GM18868 (cell line): ENCODE measurements around the gene PRRT4.

Experiments
- ATAC-seq: cut with Tn5 transposase; IDR thresholded peaks from one replicate; pipeline ENCODE4 v1.9.1; 2021; ENCODE audit warnings: mild to moderate bottlenecking, moderate library complexity; ENCODE audit not compliant: unreplicated experiment

PRRT4 gene

DNA sequence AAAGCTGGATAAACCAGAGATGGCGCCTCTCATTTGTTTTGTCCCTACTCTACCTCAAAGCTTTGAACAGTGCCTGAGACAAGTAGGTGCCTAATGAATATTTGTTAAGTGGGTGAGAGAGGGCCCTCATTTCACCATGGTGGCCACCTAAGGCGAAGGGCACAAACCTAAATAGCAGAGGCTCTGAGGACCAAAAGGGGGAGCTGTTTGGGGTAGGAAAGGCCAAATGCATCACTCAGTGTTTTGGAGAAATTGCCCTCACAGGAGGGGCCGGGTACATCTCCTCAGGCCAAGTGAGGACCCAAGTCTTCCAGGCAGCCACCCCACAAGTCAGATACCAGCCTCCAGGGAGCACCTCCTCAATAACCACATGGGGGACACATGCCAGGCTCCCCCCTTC is 34.3 kb upstream of the PRRT4 start:
- ATAC-seq, result no peak

DNA sequence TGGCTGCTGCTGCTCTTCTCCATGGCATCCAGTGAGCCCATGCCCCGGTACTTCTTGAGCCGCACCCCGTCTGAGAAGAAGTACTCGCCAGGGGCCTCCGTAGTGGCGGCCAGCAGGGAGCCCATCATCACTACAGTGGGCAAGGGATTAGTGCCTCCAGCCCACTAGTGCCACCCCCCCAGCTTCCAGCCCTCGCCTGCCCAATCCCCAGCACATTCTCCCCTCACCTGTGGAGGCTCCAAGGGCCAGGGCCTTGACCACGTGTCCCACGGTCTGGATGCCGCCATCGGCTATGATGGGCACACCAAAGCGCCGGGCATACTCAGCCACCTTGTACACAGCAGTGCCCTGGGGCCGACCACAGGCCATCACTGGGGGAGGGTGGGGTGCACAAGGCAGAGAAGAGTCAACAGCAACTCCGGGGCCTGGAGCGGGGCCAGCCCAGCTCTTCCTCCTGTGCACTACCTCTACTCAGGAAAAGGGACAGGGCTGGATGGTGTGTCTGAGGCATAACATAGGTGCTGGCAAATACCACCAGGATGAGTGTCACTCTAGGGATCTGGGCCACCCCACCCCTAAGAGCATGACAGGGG is 33.5 kb upstream of the PRRT4 start:
- ATAC-seq, result no peak

- ATAC-seq, result no peak
These were observed 32.2 kb upstream of the PRRT4 start for GRCh38 chr7:128393526-128394330.

DNA sequence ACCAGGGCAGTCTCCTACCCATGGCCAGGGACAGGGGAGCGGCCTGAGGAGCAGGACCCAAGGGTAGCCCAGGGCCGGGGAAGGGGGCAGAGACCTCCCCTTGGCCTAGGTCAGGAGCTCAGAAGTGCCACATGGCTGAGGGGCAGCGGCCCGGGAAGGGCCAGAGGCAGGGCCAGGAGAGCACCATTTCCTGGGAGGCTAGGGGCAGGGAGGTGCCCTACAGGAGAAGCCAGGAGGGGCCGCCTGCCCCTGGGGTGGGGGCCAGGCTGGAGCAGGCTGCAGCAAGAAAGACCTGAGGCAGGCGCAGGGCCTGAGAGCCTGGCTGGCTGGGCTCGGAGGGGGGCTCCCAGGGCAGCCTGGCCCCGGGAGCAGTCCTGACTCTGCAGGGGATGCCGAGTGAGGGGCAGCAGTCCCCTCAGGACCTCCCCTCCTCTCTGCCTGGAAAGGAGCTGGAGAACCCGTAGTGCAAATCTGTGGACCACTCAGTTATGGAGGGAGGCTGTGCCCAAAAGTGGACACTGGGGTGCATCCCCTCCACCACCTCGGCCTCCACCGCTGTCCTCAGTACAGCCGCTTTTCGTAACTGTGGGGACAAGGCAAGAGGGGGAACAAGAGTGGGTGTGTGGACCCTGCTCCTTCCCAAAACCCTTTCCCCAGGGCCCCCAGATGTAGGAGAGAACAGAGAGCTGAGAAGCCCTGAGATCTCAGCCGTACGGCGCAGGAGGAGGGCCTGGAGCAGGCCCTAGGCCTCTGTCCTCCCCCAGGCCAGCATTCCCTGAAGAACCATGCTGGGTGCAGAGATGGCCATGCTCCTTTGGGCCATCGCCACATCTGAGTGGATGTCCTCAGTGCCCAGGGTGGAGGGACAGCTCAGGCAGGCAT is 31.2 kb upstream of the PRRT4 start:
- ATAC-seq, result no peak

DNA sequence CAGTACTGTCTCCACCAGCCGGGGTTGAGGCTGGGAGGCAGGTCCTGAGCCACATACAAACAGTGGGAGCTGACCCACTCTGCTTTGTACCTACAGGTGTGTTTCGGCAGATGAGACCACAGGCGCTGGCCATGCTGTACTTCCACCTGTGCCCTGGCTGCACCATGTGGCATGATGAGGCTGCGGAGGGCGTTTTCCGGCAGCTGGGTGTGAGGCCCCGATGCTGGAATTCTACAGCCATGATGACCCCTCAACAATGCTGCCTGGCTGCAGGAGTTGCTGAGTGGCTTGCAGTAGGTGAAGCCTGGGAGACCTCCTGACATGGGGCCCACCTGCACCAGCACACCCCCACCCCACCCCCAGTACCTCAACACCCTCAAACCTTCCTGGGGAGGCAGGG is 30.3 kb upstream of the PRRT4 start:
- no peak for ATAC-seq

DNA sequence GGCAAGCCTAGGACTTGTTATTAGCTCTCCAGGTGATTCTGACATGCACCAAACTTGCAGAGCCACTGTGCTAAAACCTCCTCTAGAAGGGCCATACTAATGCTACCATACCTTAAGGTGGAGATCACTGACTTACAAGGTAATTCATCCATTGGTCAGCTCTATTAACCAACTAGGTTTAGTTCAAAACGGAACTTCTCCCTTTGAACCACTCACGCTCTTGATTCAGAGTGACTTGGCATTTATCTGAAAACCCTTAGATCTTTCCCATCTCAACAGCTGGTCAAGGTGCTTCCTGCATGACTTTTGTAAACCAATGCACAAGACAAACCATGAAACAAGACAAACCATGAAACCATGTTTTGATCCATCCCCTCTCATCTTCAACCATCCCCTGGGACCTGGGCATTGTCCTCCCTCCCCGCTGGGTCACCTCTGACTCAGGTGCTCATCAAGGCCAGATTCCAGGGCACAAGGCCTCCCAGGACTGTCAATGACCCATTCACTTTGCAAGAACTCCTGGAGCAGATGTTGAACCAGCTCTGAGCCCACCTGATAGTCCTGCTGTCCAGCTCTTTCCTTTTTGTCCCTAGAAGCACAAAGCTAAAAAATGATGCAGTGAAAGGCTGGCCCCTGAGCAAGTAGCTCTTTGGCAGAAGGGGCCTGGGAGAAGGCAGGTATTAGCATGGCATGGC is 29.5 kb upstream of the PRRT4 start:
- no peak for ATAC-seq

DNA sequence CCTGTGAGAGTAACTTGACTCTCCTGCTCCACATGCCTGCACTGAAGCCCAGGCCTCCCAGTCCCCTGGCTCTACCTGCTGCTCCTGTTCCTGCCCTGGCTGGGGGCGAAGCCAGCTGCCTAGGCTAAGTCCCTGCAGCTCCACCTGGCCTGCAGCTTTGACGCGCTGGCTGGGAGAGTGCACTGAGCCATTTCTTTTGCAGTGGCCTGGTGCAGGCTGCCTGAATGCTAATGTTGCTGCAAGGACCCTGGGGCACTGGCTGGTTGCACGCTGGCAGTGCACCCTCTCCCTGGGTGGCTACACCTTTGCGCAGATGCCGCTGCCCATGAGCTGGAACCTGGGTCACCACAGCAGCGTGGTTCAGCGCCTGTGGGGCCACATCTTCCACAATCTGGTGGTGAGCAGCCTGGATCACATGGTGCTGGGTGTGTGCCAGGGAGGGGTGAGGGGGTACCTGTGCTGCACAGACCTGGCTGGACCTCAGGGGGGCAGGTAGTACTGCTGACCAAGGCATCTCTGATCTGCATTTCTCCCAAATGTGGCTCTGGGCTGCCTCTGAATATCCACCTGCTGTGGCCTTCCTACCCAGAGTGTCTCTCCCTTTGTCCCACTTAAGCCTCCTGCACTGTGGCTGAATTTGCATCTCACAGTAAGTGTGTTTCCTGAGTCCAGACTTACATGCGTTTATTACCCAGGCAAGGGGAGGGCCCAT is 28.3 kb upstream of the PRRT4 start:
- no peak for ATAC-seq

DNA sequence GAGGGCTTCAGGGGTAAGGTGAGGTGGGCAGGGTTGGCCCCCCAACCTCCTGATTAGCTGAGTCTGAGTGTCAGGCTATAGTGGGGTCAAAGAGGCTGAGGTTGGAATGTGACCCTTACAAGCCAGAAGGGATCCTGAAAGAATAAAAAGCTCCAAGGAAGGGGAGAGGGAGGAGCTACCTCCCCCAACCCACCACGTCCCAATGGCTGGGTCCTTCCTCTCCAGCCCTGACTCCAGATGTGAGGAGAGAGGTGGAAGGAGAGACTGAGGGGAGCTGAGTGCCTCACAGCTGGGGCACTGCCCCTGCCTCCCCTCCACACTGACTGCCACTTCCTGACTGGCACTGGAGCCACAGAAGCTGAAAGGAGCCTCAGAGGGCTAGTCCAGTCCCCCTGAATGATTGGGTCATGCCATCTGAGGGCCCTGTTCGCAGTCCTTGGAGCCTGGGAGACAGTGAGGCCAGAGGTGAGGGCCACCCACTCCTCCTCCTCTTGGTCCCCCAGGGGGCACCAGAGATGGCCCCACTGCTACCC is 27.7 kb upstream of the PRRT4 start:
- ATAC-seq, result no peak

DNA sequence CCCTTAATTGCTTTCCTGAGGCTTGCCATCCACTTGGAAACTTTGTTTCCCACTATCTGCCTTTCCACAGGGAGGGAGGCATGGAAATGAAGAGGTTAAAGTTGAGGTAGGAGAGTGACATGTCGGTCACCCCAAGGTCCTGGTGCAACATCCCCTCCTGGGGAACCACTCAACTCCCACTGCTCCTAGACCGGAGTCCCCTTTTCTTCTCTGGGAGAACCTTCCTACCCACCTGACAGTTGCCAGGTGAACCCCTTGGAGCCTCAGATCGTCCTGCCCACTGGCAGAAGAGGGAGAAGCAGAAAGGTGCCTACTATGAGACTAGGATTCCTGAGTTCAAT is 26.6 kb upstream of the PRRT4 start:
- no peak for ATAC-seq

DNA sequence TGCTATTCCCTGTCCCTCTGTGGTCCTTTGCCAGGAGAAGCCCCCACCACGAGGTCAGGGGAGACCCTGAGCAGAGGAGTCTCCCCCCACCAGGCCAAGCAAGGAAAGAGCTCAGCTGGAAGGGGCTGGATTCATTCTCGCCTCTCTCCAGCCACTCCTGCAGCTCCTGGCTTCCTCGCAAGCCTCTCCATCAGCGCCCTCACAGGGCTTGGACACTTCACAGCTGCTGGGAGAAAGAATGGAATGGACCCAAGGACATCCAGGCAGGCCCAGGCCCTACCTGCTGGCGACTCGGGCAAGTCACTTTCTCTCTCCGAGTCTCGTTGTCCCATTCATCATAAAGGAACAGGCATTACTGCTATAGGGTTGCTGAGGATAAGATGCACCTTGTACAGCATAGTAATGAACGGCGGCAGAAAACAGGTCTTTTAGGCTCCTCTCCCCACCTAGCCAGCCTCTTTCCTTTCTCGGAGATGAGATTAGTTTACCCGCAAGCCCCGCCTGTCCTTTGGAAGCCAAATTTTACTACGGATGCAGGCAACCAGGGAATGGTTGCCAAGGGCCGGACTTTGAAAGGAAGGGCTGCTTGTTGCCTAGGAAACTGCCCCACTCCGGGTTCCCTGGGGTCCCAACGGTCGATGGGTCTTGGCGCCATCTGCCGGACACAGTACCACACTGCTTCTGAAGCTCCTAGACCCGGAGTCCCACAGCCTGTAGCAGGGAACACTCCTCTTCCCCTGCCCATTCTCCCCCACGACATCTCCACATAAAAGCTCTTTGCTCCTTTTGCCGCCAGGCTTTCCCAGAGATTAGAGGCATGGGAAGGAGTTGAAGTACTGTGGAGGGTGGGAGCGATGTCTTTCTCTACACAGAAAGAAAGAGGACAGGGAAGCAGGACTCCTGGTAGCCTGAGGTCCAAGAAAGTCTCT is 26.0 kb upstream of the PRRT4 start:
- ATAC-seq, result peak; percentile 78

DNA sequence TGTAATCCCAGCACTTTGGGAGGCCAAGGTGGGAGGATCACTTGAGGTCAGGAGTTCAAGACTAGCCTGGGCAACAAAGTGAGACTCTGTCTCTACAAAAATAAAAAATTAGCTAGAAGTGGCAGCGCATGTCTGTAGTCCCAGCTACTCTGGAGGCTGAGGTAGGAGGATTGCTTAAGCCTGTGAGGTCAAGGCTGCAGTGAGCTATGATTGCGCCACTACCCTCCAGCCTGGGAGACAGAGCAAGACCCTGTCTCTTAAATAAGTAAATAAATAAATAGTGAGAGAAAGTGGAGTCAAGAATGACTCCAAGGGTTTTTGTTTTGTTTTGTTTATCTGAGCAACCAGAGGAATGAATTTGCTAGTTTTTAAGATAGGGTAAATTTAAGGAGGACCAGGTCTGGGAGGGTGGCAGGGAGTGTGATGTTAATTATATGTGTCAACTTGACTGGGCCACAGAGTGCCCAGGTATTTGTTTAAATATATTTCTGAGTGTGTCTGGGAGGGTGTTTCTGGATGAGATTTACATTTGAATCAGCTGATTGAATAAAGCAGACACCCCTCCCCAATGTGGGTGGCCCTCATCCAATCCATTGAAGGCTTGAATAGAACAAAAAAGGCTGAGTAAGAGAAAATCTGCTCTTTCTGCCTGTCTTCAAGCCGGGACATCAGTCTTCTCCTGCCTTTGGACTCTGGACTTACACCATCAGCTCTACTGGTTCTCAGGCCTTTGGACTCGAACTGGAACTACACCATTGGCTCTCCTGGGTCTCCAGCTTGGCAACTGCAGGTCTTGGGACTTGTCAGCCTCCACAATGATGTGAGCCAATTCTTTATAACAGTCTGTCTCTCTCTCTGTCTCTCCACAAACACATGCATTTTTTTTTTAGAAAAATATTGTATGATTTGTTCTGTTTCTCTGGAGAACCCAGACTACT is 24.8 kb upstream of the PRRT4 start:
- ATAC-seq, result no peak

DNA sequence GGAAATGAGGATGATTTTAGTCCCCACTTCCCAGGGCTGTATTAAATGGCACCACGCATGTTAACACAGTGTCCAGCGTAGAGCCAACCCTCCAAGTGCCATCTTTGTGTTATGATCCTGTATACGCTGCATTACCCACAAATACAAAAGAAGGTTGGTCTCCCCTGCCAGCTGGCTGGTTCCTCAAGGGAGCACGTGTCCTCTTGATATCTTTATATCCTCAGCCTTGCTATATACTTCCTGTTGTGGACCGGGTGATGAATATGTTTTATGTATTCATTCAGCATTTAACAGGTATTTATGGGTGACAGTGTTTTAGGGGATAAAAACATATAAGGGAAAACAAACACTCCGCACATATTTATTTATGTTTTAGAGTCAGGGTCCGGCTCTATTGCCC is 23.2 kb upstream of the PRRT4 start:
- ATAC-seq, result no peak

DNA sequence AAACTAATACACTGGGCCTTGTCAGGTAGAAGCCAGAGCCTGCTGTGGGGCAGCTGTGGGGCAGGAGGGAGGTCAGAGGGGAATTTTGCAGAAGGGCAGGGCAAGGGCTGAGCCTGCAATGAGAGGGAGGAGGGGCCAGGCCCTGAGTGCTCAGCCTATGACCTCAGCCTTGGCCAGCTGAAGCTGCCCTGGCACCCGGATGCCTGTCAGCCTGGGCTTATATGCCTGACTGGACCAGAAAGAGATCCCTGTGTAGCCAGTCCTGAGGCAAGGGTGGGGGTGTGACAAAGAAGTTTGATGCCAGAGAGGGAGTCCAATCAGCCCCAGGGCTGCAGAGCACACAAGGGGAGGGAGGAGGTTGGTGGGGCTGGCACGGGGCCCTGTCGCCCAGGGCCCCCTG is 22.3 kb upstream of the PRRT4 start:
- ATAC-seq, result no peak

DNA sequence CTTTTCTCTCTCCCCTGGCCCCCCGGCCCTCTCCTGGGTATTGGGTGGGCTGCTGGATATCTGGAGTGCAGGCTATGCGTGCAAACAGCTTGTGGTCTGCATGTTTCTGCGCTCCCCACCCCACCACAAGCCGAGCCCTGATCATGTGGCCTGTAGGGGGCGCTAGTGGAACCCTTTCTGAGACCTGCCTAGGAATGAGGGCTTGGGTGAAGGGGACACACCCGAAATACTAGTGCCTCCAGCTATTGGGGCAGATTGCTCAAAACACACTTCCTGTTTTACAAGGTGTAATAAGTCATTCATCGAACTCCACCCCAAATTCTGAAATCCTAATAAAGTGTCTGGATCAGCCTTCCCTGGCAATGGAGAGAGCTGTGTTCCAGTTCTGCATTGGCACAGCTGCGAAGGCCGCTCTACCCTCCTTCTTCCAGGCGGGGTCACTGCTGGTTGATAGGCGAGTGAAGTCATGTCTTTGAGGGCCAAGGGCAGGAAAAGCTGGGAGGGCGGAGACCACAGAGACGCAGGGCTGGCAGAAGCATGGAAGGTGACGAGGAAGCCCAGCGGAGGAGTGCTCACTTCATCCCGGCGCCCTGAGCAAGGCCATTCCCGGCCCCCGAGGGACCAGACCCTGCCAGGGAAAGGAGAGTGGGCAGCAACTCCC is 19.8 kb upstream of the PRRT4 start:
- no peak for ATAC-seq

- no peak for ATAC-seq
These were observed 19.1 kb upstream of the PRRT4 start for GRCh38 chr7:128380483-128381106.

DNA sequence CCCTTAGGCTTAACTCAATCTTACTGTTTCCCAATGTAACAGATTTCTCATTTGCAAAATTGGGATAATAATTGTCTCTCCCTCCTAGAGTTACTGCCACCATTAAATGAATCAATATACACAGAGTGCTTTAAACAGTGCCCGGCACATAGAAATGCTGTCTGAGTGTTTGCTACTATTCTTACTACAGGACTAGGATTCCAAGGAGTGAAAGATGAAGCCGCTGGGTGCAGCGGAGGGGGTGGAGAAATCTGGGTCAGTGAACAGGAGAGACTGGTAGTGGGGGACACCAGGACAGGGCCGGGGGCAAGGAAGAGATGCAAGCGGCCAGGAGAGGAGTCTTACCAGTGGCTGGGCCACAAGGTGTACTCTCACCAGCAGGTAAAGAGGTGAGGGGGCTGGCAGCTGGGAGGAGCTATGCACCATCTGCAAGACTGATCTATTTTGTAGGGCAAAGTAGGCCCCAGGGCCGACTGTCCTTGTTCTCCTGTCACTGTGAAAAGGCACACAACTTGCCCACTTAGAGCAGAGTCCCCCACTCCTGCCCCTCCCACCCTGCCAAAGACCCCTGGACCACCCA is 18.5 kb upstream of the PRRT4 start:
- ATAC-seq, result no peak

DNA sequence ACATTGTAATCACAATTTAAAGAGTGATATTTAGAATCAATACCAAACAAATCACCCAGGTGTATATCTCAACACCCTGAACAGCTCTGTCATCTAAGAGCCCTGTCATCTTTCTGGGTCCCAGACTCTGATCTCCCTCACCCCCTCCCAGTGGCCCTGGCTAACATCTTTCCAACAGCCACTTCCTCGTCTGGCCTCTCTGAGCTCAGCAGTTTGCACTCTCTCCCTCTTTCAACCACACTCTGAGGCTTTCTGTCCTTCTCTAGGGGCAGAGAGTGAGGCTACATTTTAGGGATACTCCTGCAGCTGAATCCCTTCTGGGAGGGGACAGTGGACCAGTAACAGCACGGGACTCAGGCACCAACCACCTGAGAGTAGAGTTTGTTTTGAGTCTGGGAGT is 17.1 kb upstream of the PRRT4 start:
- ATAC-seq, result no peak
